ENCODE results near the gene KMT5C.

- TF ChIP-seq CTCF (conservative IDR thresholded peaks at IDR 0.05; ENCODE audit: low read length) (no peak), EZH2phosphoT487 (IDR thresholded peaks at IDR 0.05; ENCODE audit: borderline replicate concordance) (no peak)
Measured at GRCh38 chr19:55391191-55391670, 51.6 kb downstream of the KMT5C start.
